HEK293 (cell line): Measurements from ENCODE around the gene PKD2L1.

Experiments
- OSR2 ChIP-seq: fragments of 450-650 bp; formaldehyde crosslinking; IDR thresholded peaks from 2 replicates; pipeline ENCODE4 v1.5.1; 2016; ENCODE audit warnings: missing biosample characterization, missing genetic modification characterization
- TCF7L2 ChIP-seq: IDR thresholded peaks from 2 replicates; pipeline ENCODE4 v1.6.1; 2011; ENCODE audit warnings: low read depth, mild to moderate bottlenecking, inconsistent platforms, low read length, moderate library complexity, borderline replicate concordance
- ZBTB20 ChIP-seq: fragments of 450-650 bp; formaldehyde crosslinking; IDR thresholded peaks from 2 replicates; pipeline ENCODE4 v1.5.1; 2016; ENCODE audit warnings: missing biosample characterization, missing genetic modification characterization
- ZBTB48 ChIP-seq: fragments of 450-650 bp; formaldehyde crosslinking; IDR thresholded peaks from 2 replicates; pipeline ENCODE4 v1.5.1; 2016; ENCODE audit warnings: missing biosample characterization, missing genetic modification characterization
- ZEB2 ChIP-seq: fragments of 450-650 bp; formaldehyde crosslinking; IDR thresholded peaks from 2 replicates; pipeline ENCODE4 v1.5.1; 2016; ENCODE audit warnings: missing biosample characterization, missing genetic modification characterization
- ZFP37 ChIP-seq: fragments of 450-650 bp; formaldehyde crosslinking; IDR thresholded peaks from 2 replicates; pipeline ENCODE4 v1.5.1; 2016; ENCODE audit warnings: missing biosample characterization, missing genetic modification characterization
- ZNF133 ChIP-seq: fragments of 450-650 bp; formaldehyde crosslinking; IDR thresholded peaks from 2 replicates; pipeline ENCODE4 v1.5.1; 2016; ENCODE audit warnings: missing biosample characterization, missing genetic modification characterization
- ZNF214 ChIP-seq: fragments of 450-650 bp; formaldehyde crosslinking; IDR thresholded peaks from 2 replicates; pipeline ENCODE4 v1.5.1; 2017; ENCODE audit warnings: missing biosample characterization, mild to moderate bottlenecking, missing genetic modification characterization, borderline replicate concordance
- ZNF23 ChIP-seq: fragments of 450-650 bp; formaldehyde crosslinking; IDR thresholded peaks from 2 replicates; pipeline ENCODE4 v1.5.1; 2016; ENCODE audit warnings: missing biosample characterization, missing genetic modification characterization, borderline replicate concordance
- ZNF274 ChIP-seq, 2 experiments: fragments of 200-500 bp in 1 of 2; fragments of 450-650 bp in 1 of 2; sonication (Bioruptor generic) in 1 of 2; formaldehyde crosslinking in 1 of 2; IDR thresholded peaks; 2 replicates each; pipeline versions ENCODE4 v1.5.1 to v1.6.1; 2014 to 2016; ENCODE audit warnings: borderline replicate concordance in 1 of 2, inconsistent platforms in 1 of 2, low read length in 1 of 2, missing biosample characterization in 1 of 2, missing genetic modification characterization in 1 of 2
- ZNF521 ChIP-seq: fragments of 450-650 bp; formaldehyde crosslinking; IDR thresholded peaks from 2 replicates; pipeline ENCODE4 v1.5.1; 2017; ENCODE audit warnings: missing biosample characterization, mild to moderate bottlenecking, missing genetic modification characterization
- ZNF561 ChIP-seq: fragments of 450-650 bp; IDR thresholded peaks from 2 replicates; pipeline ENCODE4 v1.5.1; 2018; ENCODE audit warnings: missing biosample characterization, missing genetic modification characterization, borderline replicate concordance
- ZNF600 ChIP-seq: fragments of 450-650 bp; formaldehyde crosslinking; IDR thresholded peaks from 2 replicates; pipeline ENCODE4 v1.5.1; 2016; ENCODE audit warnings: missing biosample characterization, missing genetic modification characterization
- ZNF626 ChIP-seq: fragments of 450-650 bp; sonication (Bioruptor Pico); formaldehyde crosslinking; IDR thresholded peaks from 2 replicates; pipeline ENCODE4 v1.5.1; 2018; ENCODE audit warnings: missing biosample characterization, missing genetic modification characterization, inconsistent platforms
- ZNF658 ChIP-seq: fragments of 450-650 bp; formaldehyde crosslinking; IDR thresholded peaks from 2 replicates; pipeline ENCODE4; 2016; ENCODE audit warnings: missing biosample characterization, missing genetic modification characterization
- ZNF670 ChIP-seq: fragments of 450-650 bp; formaldehyde crosslinking; IDR thresholded peaks from 2 replicates; pipeline ENCODE4 v1.5.1; 2016; ENCODE audit warnings: missing biosample characterization, missing genetic modification characterization, low read depth
- ZNF707 ChIP-seq: fragments of 450-650 bp; formaldehyde crosslinking; IDR thresholded peaks from 2 replicates; pipeline ENCODE4 v1.5.1; 2016; ENCODE audit warnings: missing biosample characterization, missing genetic modification characterization
- ZNF837 ChIP-seq: fragments of 450-650 bp; formaldehyde crosslinking; IDR thresholded peaks from 2 replicates; pipeline ENCODE4 v1.5.1; 2016; ENCODE audit warnings: missing biosample characterization, missing genetic modification characterization
- TF ChIP-seq, protein P1 (sequence below): fragments of 450-650 bp; formaldehyde crosslinking; conservative IDR thresholded peaks from 2 replicates; pipeline ENCODE4 v1.5.1; 2016; ENCODE audit warnings: low read depth, missing biosample characterization, missing genetic modification characterization
- TF ChIP-seq, protein P2 (sequence below): fragments of 450-650 bp; formaldehyde crosslinking; IDR thresholded peaks from 2 replicates; pipeline ENCODE4 v1.5.1; 2016; ENCODE audit warnings: missing biosample characterization, missing genetic modification characterization
- TF ChIP-seq, protein P3 (sequence below): fragments of 450-650 bp; formaldehyde crosslinking; optimal IDR thresholded peaks from 2 replicates; pipeline ENCODE3; 2016; ENCODE audit warnings: missing biosample characterization, mild to moderate bottlenecking, missing genetic modification characterization
- TF ChIP-seq, protein P4 (sequence below): fragments of 450-650 bp; formaldehyde crosslinking; IDR thresholded peaks from 2 replicates; pipeline ENCODE4 v1.5.1; 2016; ENCODE audit warnings: missing biosample characterization, missing genetic modification characterization, low read depth
- TF ChIP-seq, protein P5 (sequence below): fragments of 450-650 bp; formaldehyde crosslinking; IDR thresholded peaks from 2 replicates; pipeline ENCODE4 v1.5.1; 2017; ENCODE audit warnings: missing biosample characterization, mild to moderate bottlenecking, missing genetic modification characterization, moderate library complexity
- TF ChIP-seq, protein P6 (sequence below): fragments of 450-650 bp; formaldehyde crosslinking; conservative IDR thresholded peaks from 2 replicates; pipeline ENCODE4 v1.5.1; 2016; ENCODE audit warnings: low read depth, missing biosample characterization, missing genetic modification characterization

Gene PKD2L1

DNA sequence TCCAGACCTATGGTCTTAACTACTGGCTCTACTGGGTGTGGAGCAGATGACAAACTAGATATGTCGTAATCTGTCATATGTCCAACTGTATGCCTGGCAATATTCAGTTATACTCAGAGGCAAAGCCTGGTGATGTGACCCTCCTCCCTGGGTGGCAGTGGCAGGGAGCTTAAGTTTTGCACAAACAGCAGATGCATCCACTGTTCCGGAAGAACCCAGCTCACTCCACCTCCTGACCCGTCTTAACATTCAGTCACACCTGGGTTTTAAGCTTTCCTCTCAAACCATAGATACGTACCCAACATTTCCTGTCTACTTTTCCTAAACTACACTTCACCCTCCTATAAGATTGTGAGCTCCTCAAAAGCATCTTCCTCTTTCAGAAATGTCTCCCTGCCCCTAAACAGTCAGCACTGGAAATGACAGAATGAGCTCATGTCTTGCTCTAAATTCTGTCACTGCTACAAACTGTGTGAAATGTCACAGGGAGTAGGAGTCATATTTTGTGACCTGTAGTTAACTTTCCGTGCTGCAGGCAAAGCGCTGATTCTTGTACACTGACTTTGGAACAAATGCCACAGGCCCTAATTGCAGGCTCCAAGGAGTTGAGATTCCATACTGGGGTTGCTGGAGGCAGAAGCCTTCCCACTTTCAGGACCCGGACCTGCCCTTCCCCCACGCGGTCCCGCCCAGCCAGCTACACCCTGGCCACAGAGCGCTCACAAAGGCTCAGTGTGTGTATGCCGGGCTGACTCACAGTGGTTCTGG is 40.9 kb upstream of the PKD2L1 start (continued):
- TF ChIP-seq, protein P1, sequence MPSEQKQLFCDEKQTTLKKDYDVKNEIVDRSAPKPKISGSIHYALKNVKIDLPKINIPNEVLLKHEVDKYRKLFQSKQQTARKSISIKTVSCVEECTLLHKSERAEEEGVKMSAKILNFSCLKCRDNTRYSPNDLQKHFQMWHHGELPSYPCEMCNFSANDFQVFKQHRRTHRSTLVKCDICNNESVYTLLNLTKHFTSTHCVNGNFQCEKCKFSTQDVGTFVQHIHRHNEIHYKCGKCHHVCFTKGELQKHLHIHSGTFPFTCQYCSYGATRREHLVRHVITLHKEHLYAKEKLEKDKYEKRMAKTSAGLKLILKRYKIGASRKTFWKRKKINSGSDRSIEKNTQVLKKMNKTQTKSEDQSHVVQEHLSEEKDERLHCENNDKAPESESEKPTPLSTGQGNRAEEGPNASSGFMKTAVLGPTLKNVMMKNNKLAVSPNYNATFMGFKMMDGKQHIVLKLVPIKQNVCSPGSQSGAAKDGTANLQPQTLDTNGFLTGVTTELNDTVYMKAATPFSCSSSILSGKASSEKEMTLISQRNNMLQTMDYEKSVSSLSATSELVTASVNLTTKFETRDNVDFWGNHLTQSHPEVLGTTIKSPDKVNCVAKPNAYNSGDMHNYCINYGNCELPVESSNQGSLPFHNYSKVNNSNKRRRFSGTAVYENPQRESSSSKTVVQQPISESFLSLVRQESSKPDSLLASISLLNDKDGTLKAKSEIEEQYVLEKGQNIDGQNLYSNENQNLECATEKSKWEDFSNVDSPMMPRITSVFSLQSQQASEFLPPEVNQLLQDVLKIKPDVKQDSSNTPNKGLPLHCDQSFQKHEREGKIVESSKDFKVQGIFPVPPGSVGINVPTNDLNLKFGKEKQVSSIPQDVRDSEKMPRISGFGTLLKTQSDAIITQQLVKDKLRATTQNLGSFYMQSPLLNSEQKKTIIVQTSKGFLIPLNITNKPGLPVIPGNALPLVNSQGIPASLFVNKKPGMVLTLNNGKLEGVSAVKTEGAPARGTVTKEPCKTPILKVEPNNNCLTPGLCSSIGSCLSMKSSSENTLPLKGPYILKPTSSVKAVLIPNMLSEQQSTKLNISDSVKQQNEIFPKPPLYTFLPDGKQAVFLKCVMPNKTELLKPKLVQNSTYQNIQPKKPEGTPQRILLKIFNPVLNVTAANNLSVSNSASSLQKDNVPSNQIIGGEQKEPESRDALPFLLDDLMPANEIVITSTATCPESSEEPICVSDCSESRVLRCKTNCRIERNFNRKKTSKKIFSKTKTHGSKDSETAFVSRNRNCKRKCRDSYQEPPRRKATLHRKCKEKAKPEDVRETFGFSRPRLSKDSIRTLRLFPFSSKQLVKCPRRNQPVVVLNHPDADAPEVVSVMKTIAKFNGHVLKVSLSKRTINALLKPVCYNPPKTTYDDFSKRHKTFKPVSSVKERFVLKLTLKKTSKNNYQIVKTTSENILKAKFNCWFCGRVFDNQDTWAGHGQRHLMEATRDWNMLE (tag by site-specific recombination), result no peak
- TF ChIP-seq ZNF23 (tag by site-specific recombination), result no peak
- no peak for TF ChIP-seq ZFP37 (tag by site-specific recombination)
- no peak for TF ChIP-seq ZNF133 (tag by site-specific recombination)
- TF ChIP-seq ZNF600 (tag by site-specific recombination), result peak; percentile 97
- no peak for TF ChIP-seq ZNF214 (tag by site-specific recombination)
- TF ChIP-seq ZBTB48 (tag by site-specific recombination), result peak; percentile 98
- TF ChIP-seq ZNF521 (tag by site-specific recombination), result no peak
- no peak for TF ChIP-seq ZNF837 (tag by site-specific recombination)
- TF ChIP-seq, protein P2, sequence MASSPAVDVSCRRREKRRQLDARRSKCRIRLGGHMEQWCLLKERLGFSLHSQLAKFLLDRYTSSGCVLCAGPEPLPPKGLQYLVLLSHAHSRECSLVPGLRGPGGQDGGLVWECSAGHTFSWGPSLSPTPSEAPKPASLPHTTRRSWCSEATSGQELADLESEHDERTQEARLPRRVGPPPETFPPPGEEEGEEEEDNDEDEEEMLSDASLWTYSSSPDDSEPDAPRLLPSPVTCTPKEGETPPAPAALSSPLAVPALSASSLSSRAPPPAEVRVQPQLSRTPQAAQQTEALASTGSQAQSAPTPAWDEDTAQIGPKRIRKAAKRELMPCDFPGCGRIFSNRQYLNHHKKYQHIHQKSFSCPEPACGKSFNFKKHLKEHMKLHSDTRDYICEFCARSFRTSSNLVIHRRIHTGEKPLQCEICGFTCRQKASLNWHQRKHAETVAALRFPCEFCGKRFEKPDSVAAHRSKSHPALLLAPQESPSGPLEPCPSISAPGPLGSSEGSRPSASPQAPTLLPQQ (tag by site-specific recombination), result peak; percentile 74
- TF ChIP-seq TCF7L2, result no peak
- TF ChIP-seq ZNF274 (IDR thresholded peaks at IDR 0.05; ENCODE audit: low read length), result no peak
- no peak for TF ChIP-seq ZNF274 (tag by site-specific recombination; IDR thresholded peaks at IDR 0.05; ENCODE audit: borderline replicate concordance)
- TF ChIP-seq ZNF670 (tag by site-specific recombination), result no peak
- no peak for TF ChIP-seq ZNF626 (tag by site-specific recombination)
- TF ChIP-seq, protein P3, sequence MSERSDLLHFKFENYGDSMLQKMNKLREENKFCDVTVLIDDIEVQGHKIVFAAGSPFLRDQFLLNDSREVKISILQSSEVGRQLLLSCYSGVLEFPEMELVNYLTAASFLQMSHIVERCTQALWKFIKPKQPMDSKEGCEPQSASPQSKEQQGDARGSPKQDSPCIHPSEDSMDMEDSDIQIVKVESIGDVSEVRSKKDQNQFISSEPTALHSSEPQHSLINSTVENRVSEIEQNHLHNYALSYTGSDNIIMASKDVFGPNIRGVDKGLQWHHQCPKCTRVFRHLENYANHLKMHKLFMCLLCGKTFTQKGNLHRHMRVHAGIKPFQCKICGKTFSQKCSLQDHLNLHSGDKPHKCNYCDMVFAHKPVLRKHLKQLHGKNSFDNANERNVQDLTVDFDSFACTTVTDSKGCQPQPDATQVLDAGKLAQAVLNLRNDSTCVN (tag by site-specific recombination), result peak; percentile 21
- TF ChIP-seq ZNF658 (tag by site-specific recombination), result no peak
- no peak for TF ChIP-seq ZNF707
- TF ChIP-seq ZBTB20 (tag by site-specific recombination), result peak; percentile 85
- TF ChIP-seq, protein P4, sequence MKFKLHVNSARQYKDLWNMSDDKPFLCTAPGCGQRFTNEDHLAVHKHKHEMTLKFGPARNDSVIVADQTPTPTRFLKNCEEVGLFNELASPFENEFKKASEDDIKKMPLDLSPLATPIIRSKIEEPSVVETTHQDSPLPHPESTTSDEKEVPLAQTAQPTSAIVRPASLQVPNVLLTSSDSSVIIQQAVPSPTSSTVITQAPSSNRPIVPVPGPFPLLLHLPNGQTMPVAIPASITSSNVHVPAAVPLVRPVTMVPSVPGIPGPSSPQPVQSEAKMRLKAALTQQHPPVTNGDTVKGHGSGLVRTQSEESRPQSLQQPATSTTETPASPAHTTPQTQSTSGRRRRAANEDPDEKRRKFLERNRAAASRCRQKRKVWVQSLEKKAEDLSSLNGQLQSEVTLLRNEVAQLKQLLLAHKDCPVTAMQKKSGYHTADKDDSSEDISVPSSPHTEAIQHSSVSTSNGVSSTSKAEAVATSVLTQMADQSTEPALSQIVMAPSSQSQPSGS (tag by site-specific recombination), result no peak
- TF ChIP-seq OSR2 (tag by site-specific recombination), result peak; percentile 14
- TF ChIP-seq, protein P5, sequence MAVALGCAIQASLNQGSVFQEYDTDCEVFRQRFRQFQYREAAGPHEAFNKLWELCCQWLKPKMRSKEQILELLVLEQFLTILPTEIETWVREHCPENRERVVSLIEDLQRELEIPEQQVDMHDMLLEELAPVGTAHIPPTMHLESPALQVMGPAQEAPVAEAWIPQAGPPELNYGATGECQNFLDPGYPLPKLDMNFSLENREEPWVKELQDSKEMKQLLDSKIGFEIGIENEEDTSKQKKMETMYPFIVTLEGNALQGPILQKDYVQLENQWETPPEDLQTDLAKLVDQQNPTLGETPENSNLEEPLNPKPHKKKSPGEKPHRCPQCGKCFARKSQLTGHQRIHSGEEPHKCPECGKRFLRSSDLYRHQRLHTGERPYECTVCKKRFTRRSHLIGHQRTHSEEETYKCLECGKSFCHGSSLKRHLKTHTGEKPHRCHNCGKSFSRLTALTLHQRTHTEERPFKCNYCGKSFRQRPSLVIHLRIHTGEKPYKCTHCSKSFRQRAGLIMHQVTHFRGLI (tag by site-specific recombination), result peak; percentile 92
- no peak; the same call in 1 of the 2 replicates for TF ChIP-seq ZNF561 (tag by site-specific recombination)
- TF ChIP-seq ZEB2 (tag by site-specific recombination), result peak; percentile 58
- TF ChIP-seq, protein P6, sequence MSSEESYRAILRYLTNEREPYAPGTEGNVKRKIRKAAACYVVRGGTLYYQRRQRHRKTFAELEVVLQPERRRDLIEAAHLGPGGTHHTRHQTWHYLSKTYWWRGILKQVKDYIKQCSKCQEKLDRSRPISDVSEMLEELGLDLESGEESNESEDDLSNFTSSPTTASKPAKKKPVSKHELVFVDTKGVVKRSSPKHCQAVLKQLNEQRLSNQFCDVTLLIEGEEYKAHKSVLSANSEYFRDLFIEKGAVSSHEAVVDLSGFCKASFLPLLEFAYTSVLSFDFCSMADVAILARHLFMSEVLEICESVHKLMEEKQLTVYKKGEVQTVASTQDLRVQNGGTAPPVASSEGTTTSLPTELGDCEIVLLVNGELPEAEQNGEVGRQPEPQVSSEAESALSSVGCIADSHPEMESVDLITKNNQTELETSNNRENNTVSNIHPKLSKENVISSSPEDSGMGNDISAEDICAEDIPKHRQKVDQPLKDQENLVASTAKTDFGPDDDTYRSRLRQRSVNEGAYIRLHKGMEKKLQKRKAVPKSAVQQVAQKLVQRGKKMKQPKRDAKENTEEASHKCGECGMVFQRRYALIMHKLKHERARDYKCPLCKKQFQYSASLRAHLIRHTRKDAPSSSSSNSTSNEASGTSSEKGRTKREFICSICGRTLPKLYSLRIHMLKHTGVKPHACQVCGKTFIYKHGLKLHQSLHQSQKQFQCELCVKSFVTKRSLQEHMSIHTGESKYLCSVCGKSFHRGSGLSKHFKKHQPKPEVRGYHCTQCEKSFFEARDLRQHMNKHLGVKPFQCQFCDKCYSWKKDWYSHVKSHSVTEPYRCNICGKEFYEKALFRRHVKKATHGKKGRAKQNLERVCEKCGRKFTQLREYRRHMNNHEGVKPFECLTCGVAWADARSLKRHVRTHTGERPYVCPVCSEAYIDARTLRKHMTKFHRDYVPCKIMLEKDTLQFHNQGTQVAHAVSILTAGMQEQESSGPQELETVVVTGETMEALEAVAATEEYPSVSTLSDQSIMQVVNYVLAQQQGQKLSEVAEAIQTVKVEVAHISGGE, result no peak
